ENCODE measurements around the gene JAML.

The JAML gene

GRCh38 chr11:118214210-118214914, 10.4 kb downstream of the JAML start:
- TF ChIP-seq CTCF (conservative IDR thresholded peaks at IDR 0.05; ENCODE audit: low read depth, low read length) = no peak
- no peak overlapping the region for H3K4me3 ChIP-seq (ENCODE audit: low read depth, low read length)
- no peak for DNase-seq (ENCODE audit: low read depth)

- DNase-seq (ENCODE audit: low read depth) = no peak
- no peak for TF ChIP-seq CTCF (conservative IDR thresholded peaks at IDR 0.05; ENCODE audit: low read depth, low read length)
- no peak overlapping the region for H3K4me3 ChIP-seq (ENCODE audit: low read depth, low read length)
These were observed 11.0 kb downstream of the JAML start for GRCh38 chr11:118213781-118214180.

DNA sequence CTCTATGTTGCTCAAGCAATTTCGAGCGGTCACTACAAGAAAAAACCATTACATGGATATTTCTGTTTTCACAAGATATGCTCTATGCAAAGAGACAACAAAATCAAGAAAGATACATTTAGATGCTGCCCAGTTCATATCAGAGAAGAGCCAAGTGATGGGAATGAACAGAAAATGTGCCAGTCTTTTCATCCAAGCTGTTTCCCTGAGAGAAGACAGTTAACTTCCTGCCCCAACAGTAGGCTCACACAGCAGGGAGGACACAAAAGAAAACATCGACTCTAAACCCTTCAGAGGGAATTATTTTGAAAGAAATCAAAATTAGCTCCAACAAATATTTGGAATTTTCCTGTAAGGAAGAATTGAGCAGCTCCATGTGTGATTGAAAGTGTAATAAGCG, 11.6 kb downstream of the JAML start:
- DNase-seq (ENCODE audit: low read depth) = no peak
- TF ChIP-seq CTCF (conservative IDR thresholded peaks at IDR 0.05; ENCODE audit: low read depth, low read length) = no peak
- H3K4me3 ChIP-seq (ENCODE audit: low read depth, low read length) = no peak overlapping the region

GRCh38 chr11:118212781-118213191, 12.0 kb downstream of the JAML start:
- H3K4me3 ChIP-seq (ENCODE audit: low read depth, low read length) = no peak overlapping the region
- DNase-seq (ENCODE audit: low read depth) = no peak
- no peak for TF ChIP-seq CTCF (conservative IDR thresholded peaks at IDR 0.05; ENCODE audit: low read depth, low read length)

DNA sequence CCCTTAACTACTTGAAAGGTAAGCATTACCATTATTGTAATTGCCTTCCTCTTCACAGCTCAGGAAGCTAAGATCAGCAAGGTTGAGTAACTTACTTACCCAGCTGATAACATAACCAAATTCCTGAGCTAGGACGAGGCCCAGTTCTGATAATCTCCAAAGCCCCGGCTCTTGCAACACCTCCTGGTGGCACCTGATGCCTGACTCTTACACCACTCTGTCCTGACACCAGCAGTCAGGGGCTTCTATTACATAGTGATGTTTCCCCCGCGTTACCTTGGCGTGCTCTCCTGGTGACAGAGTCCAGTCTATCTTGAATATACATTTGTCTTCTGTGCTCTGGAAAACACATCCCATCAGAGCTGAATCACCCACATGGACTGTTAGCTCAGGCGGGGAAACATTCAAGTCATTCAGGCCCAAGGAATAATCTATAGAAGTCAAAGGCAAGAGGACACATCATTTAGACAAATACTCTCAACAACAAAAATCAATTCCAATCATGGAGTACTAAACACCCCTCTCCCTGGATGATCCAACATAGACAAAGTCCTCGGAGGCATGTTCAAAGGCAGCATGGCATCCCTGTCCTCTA, 12.6 kb downstream of the JAML start:
- no peak for TF ChIP-seq CTCF (conservative IDR thresholded peaks at IDR 0.05; ENCODE audit: low read depth, low read length)
- H3K4me3 ChIP-seq (ENCODE audit: low read depth, low read length) = no peak overlapping the region
- DNase-seq (ENCODE audit: low read depth) = no peak

DNA sequence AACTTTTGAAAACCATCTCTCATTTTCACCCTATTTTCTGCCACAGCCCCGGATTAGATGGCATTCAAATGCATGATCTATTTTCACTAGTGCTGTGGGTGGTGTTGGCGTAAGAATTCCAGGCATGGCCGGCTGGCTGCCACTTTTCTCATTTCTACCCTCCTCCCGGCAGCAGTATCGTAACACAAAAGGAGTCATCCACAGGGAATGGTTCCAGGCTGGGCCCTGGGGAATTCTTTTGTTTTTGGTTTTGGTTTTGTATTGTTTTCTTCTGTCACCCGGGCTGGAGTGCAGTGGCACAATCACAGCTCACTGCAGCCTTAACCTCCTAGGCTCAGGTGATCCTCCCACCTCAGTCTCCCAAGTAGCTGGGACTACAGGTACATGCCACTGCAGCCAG, 13.8 kb downstream of the JAML start:
- H3K4me3 ChIP-seq (ENCODE audit: low read depth, low read length) = no peak overlapping the region
- DNase-seq (ENCODE audit: low read depth) = no peak
- no peak for TF ChIP-seq CTCF (conservative IDR thresholded peaks at IDR 0.05; ENCODE audit: low read depth, low read length)

GRCh38 chr11:118210323-118210722, 14.5 kb downstream of the JAML start:
- H3K4me3 ChIP-seq (ENCODE audit: low read depth, low read length) = no peak overlapping the region
- no peak for DNase-seq (ENCODE audit: low read depth)
- no peak for TF ChIP-seq CTCF (conservative IDR thresholded peaks at IDR 0.05; ENCODE audit: low read depth, low read length)
